Mesothelial cell of epicardium (in vitro differentiated cells): ENCODE measurements around the gene FOXJ2. TPM values are rescaled to one million over a fixed set of nuclear protein-coding genes. Genes with fewer than 3 reads are reported as not detected.
A peak's percentile ranks its signal among the peaks of the same experiment; 100 is the strongest.
"Not testable (repeated sequence)": the region's sequence is repeated elsewhere in the genome, so short reads cannot be mapped to it uniquely, and the experiment has no call there.

Source experiments
- DNase-seq, 2 experiments: peaks; one replicate each; pipeline ENCODE4 v3.0.0; 2021; ENCODE audit warnings: low spot score in 2 of 2; ENCODE audit not compliant: unreplicated experiment in 2 of 2
- H3K27ac Mint-ChIP-seq: 2 replicates; pipeline ENCODE4 v1.8.0; 2021; ENCODE audit warnings: mixed read lengths
- H3K27me3 Mint-ChIP-seq: 2 replicates; pipeline ENCODE4 v1.8.0; 2021; ENCODE audit warnings: low read depth, mixed read lengths
- H3K36me3 Mint-ChIP-seq: 2 replicates; pipeline ENCODE4 v1.8.0; 2021; ENCODE audit warnings: mixed read lengths
- H3K4me1 Mint-ChIP-seq: 2 replicates; pipeline ENCODE4 v1.8.0; 2021; ENCODE audit warnings: mixed read lengths
- H3K4me3 Mint-ChIP-seq: 2 replicates; pipeline ENCODE4 v1.8.0; 2021; ENCODE audit warnings: mild to moderate bottlenecking, moderate library complexity, mixed read lengths
- H3K9me3 Mint-ChIP-seq: 2 replicates; pipeline ENCODE4 v1.8.0; 2021; ENCODE audit warnings: mixed read lengths
- total RNA-seq: library from RNA; stranded (reverse); gene quantifications from 3 replicates; pipeline ENCODE4 v1.2.1, GENCODE V29; 2021
- TF ChIP-seq, protein P1 (sequence below): fragments of 200-600 bp; sonication (generic); IDR thresholded peaks from one replicate; pipeline ENCODE4 v1.5.0; 2021; ENCODE audit warnings: antibody characterized with exemption; ENCODE audit not compliant: unreplicated experiment

The FOXJ2 gene
- total RNA-seq, 1 donor from 2014 or later, result 16.1 TPM

DNA sequence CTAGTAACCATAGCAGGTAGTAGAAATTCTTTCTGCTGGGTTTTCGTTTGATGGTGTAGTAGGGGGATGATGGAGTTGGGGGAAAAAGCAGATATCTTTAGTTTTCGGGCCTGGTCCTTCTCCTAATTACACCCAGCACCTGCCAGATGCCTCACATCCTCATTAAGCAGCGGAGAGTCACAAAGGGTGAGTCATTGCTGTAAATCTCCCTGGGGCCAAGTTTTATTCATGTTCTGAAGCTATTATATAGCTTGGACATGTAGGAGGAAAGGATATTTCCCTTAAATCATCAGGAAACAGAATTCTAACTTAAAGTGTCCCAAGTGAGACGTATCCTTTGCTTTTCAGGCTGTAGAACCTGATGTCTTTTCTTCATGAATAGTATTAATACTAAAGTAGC lies 44.7 kb downstream of the FOXJ2 start:
- Mint-ChIP-seq H3K4me3 (no peak overlapping the region), H3K27me3 (no peaks in the 10 kb centered on the region), H3K27ac (peak overlapping the region; percentile 9), H3K4me1 (peaks cover 28% of the 10 kb centered on the region), H3K36me3 (no peaks in the 10 kb centered on the region), H3K9me3 (no peaks in the 10 kb centered on the region)
- DNase-seq, result no peak
- TF ChIP-seq, protein P1, sequence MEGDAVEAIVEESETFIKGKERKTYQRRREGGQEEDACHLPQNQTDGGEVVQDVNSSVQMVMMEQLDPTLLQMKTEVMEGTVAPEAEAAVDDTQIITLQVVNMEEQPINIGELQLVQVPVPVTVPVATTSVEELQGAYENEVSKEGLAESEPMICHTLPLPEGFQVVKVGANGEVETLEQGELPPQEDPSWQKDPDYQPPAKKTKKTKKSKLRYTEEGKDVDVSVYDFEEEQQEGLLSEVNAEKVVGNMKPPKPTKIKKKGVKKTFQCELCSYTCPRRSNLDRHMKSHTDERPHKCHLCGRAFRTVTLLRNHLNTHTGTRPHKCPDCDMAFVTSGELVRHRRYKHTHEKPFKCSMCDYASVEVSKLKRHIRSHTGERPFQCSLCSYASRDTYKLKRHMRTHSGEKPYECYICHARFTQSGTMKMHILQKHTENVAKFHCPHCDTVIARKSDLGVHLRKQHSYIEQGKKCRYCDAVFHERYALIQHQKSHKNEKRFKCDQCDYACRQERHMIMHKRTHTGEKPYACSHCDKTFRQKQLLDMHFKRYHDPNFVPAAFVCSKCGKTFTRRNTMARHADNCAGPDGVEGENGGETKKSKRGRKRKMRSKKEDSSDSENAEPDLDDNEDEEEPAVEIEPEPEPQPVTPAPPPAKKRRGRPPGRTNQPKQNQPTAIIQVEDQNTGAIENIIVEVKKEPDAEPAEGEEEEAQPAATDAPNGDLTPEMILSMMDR, result no peak

GRCh38 chr12:8078398-8078797 lies 45.9 kb downstream of the FOXJ2 start:
- no peaks in the 10 kb centered on the region for H3K36me3 Mint-ChIP-seq
- no peaks in the 10 kb centered on the region for H3K27me3 Mint-ChIP-seq
- H3K9me3 Mint-ChIP-seq, result no peaks in the 10 kb centered on the region
- H3K4me1 Mint-ChIP-seq, result peaks cover 38% of the 10 kb centered on the region
- H3K4me3 Mint-ChIP-seq, result no peak overlapping the region
- DNase-seq, result no peak
- no peak overlapping the region for H3K27ac Mint-ChIP-seq
- TF ChIP-seq, protein P1, result peak; percentile 47

DNA sequence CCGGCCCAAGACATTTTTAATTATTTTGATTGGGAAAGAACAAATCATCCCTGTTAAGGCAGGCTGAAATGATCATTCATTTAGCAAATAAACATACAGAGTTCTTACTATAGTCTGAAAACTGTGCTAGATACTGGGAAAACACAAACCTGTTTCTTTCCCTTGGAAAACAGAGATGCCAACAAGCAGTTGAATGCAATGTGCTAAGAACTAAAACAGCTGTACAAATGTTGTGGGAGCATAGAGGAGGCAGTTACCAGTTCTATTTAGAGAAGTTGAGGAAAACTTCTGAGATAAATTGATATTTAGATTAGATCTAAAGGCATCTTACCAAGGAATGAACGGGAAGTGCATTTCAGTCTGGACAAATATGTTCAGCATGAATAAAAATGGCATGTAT lies 46.4 kb downstream of the FOXJ2 start:
- no peak overlapping the region for H3K4me3 Mint-ChIP-seq
- H3K27me3 Mint-ChIP-seq, result no peaks in the 10 kb centered on the region
- TF ChIP-seq, protein P1, result no peak
- DNase-seq, result no peak
- no peaks in the 10 kb centered on the region for H3K9me3 Mint-ChIP-seq
- peaks cover 40% of the 10 kb centered on the region for H3K4me1 Mint-ChIP-seq
- no peaks in the 10 kb centered on the region for H3K36me3 Mint-ChIP-seq
- no peak overlapping the region for H3K27ac Mint-ChIP-seq

DNA sequence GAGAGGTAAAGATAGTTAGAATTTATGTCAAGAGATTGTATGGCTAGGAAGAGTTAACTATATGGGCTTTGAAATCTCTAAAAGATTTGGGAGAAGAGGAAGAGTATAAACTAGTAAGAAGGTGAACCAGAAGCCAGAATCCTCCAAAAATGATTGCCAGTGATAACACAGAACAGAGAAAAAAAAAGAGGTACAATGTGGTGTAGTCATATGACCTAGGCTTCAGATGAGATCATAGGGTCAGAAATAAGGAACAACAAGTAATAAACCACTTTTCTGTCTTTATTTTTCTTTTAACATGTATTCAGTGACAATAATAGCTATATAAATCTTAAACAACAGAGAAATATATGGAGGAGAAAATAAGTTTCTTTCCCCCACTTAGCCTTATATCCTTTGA lies 47.6 kb downstream of the FOXJ2 start:
- peak overlapping the region; percentile 11 for H3K4me3 Mint-ChIP-seq
- no peaks in the 10 kb centered on the region for H3K9me3 Mint-ChIP-seq
- peaks cover 48% of the 10 kb centered on the region for H3K4me1 Mint-ChIP-seq
- TF ChIP-seq, protein P1, result no peak
- no peaks in the 10 kb centered on the region for H3K36me3 Mint-ChIP-seq
- no peak for DNase-seq
- H3K27ac Mint-ChIP-seq, result peak overlapping the region; percentile 54
- no peaks in the 10 kb centered on the region for H3K27me3 Mint-ChIP-seq

DNA sequence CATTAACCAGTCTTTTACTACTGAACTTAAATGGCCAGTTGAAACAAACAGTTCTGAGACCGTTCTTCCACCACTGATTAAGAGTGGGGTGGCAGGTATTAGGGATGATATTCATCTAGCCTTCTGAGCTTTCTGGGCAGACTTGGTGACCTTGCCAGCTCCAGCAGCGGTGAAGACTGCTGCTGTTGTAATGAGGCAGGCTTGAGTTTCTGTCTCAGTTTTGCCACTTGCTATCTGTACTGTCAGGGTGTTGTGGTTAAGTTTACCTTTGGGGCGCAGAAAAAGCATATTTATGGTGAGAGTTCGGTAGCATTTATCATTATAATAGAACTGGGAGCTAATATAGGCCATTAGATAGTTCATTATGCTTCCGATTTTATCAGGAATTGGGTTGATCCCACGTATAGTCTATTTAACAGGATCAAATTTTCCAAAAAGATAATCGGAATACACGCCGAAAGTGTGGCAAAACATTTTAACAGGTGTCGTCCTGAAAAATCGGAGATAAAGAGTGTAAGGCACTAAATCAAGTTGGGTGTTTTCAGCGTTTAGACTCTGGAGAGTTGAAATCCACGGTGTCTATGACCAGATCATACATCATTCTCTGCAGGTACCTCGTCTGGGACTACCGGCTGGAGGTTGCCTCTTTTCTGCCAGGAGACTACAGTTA lies 48.9 kb downstream of the FOXJ2 start:
- Mint-ChIP-seq H3K27me3 (no peaks in the 10 kb centered on the region), H3K27ac (peak overlapping the region; percentile 96), H3K4me1 (peaks cover 48% of the 10 kb centered on the region), H3K36me3 (peaks cover 2% of the 10 kb centered on the region), H3K9me3 (no peaks in the 10 kb centered on the region), H3K4me3 (peak overlapping the region; percentile 94)
- DNase-seq, result no peak
- TF ChIP-seq, protein P1, result no peak

DNA sequence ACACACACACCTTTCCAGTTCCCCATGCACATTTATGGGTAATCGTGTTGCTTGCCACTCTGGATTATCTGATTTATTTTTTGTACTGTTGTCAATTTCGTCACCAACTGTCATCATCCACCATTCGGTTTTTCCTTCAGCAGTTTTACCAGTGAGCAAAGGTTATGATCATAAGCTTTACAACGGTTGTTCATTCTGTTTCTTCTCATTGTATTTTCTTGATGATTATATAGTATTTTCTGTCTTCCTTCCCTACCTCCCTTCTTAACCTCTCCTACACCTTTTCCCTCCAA lies 50.2 kb downstream of the FOXJ2 start:
- peaks cover 41% of the 10 kb centered on the region for H3K4me1 Mint-ChIP-seq
- H3K27me3 Mint-ChIP-seq, result no peaks in the 10 kb centered on the region
- peak overlapping the region; percentile 94 for H3K4me3 Mint-ChIP-seq
- peak overlapping the region; percentile 96 for H3K27ac Mint-ChIP-seq
- TF ChIP-seq, protein P1, result no peak
- H3K9me3 Mint-ChIP-seq, result no peaks in the 10 kb centered on the region
- peaks cover 2% of the 10 kb centered on the region for H3K36me3 Mint-ChIP-seq
- no peak for DNase-seq

GRCh38 chr12:8084351-8084750 lies 51.8 kb downstream of the FOXJ2 start:
- DNase-seq, H3K36me3 Mint-ChIP-seq, H3K9me3 Mint-ChIP-seq, H3K27me3 Mint-ChIP-seq: not testable (repeated sequence)
- peaks cover 35% of the 10 kb centered on the region for H3K4me1 Mint-ChIP-seq
- peak overlapping the region; percentile 52 for H3K4me3 Mint-ChIP-seq
- H3K27ac Mint-ChIP-seq, result peak overlapping the region; percentile 77
